Subcutaneous abdominal adipose tissue (tissue), 5 donors: ENCODE measurements around the gene IGFALS.

Source experiments
- H3K27ac ChIP-seq: one replicate; pipeline ENCODE4 v1.7.0; 2013; ENCODE audit warnings: low read depth, mild to moderate bottlenecking, inconsistent platforms, low read length, moderate library complexity
- H3K27me3 ChIP-seq, 5 donors: one replicate each; pipeline ENCODE4 v1.7.0; 2013; ENCODE audit warnings: low read length in 5 of 5, inconsistent platforms in 1 of 5; ENCODE audit not compliant: control insufficient read depth in 5 of 5, insufficient read depth in 4 of 5
- H3K36me3 ChIP-seq, 5 donors: one replicate each; pipeline ENCODE4 v1.7.0; 2013; ENCODE audit warnings: low read length in 5 of 5; ENCODE audit not compliant: control insufficient read depth in 5 of 5, insufficient read depth in 5 of 5
- H3K4me1 ChIP-seq, 5 donors: one replicate each; pipeline ENCODE4 v1.7.0; 2013; ENCODE audit warnings: low read length in 5 of 5, mild to moderate bottlenecking in 3 of 5, moderate library complexity in 1 of 5; ENCODE audit not compliant: control insufficient read depth in 5 of 5, insufficient read depth in 5 of 5
- H3K4me3 ChIP-seq, 5 donors: one replicate each; pipeline ENCODE4 v1.7.0; 2013; ENCODE audit warnings: low read length in 5 of 5, low read depth in 1 of 5
- H3K9ac ChIP-seq, 5 donors: one replicate each; pipeline ENCODE4 v1.7.0; 2013; ENCODE audit warnings: low read length in 5 of 5, mild to moderate bottlenecking in 4 of 5, moderate library complexity in 3 of 5
- H3K9me3 ChIP-seq, 5 donors: one replicate each; pipeline ENCODE4 v1.7.0; 2013; ENCODE audit warnings: low read length in 5 of 5; ENCODE audit not compliant: control insufficient read depth in 5 of 5
- donor health status: healthy.
- donor health status: healthy.
- donor health status: healthy.
- donor health status: healthy.
- donor health status: healthy.

IGFALS gene

DNA sequence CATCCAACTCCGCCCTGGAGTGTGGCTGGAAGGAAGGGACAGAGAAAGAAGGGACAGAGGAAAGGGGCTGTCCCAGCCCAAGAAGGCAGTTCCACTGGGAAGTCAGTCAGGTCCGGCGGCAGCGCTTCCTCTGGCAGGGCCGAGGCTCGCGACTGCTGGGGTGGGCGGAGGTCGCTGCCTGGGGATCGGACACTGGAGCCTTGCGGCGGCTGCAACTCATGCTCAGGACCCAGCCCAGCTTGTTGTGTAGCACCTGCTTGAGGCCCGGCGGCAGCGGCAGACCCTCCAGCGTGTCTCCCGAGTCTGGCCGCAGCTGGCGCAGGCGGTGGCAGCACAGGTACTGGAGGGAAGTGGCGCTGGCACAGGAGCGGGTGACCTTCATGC is 16.5 kb downstream of the IGFALS start:
- H3K27me3 ChIP-seq, result no peaks in the 10 kb centered on the region
- H3K4me1 ChIP-seq, result peaks cover 5 to 45% (median 43%) of the 10 kb centered on the region in 5 donors
- peaks cover 0 to 57% (median 43%) of the 10 kb centered on the region in 5 donors for H3K36me3 ChIP-seq
- no peak overlapping the region for H3K27ac ChIP-seq
- no peaks in the 10 kb centered on the region for H3K9me3 ChIP-seq
- H3K9ac ChIP-seq, result no peak overlapping the region
- no peak overlapping the region for H3K4me3 ChIP-seq

DNA sequence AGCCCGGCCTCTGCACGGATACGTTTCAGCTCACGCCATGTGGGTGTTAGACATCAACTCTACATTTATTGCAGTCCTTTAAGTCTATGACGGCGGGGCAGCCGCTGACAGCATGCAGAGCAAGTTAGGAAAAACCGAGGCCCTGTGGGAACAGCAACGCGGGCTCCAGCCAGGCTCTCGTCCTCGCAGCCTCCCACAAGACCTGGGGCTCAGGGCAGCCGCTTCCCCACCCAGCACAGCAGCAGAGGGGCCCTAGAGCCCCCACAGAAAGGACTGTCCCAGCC is 16.9 kb downstream of the IGFALS start:
- H3K36me3 ChIP-seq, result peaks cover 0 to 57% (median 43%) of the 10 kb centered on the region in 5 donors
- H3K4me3 ChIP-seq, result no peak overlapping the region
- no peak overlapping the region for H3K27ac ChIP-seq
- H3K9me3 ChIP-seq, result no peaks in the 10 kb centered on the region
- peaks cover 7 to 45% (median 43%) of the 10 kb centered on the region in 5 donors for H3K4me1 ChIP-seq
- no peak overlapping the region for H3K9ac ChIP-seq
- H3K27me3 ChIP-seq, result no peaks in the 10 kb centered on the region

DNA sequence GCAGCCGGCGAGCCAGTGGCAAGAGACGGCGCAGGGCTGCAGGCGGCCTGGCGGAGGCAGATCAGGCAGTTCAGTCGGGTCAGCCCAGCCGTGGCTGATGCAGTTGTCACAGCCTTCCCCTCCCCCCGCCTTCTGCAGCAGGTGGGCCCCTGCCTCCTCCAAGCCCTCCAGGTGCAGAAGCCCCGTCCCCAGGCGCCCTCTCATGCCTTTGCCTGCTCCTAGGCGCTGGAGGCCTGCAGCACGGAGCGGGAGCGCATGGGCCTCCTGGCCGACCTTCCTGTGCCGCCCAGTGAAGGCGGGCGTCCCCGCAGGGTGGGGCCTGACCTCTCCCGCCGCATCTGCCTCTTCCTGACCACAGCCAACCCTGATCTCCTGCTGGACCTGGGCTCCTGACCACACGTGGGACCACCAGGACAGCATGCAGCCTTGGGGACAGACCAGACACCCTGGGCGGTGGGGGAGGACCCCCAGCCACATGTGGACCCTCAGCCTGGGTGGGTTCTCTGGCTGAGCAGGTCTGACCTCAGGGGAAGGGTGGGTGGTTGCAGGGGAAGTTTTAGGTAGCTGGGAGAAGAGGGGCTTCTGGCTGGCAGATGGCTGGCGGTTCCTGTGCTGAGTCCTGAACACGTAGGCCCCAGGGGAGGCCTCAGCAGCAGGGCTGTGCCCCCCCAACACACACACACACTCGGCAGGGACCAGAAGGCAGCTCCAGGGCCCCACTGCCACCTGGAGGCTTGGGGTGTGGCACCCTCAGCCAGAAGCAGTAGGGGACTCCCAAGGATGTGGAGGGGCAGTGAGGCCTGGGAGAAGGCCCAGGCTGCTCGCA is 17.4 kb downstream of the IGFALS start:
- Histone ChIP-seq H3K27ac (no peak overlapping the region), H3K4me1 (peaks cover 7 to 39% (median 37%) of the 10 kb centered on the region in 5 donors), H3K4me3 (no peak overlapping the region), H3K36me3 (peaks cover 0 to 57% (median 43%) of the 10 kb centered on the region in 5 donors), H3K9ac (no peak overlapping the region), H3K27me3 (no peaks in the 10 kb centered on the region), H3K9me3 (no peaks in the 10 kb centered on the region)

DNA sequence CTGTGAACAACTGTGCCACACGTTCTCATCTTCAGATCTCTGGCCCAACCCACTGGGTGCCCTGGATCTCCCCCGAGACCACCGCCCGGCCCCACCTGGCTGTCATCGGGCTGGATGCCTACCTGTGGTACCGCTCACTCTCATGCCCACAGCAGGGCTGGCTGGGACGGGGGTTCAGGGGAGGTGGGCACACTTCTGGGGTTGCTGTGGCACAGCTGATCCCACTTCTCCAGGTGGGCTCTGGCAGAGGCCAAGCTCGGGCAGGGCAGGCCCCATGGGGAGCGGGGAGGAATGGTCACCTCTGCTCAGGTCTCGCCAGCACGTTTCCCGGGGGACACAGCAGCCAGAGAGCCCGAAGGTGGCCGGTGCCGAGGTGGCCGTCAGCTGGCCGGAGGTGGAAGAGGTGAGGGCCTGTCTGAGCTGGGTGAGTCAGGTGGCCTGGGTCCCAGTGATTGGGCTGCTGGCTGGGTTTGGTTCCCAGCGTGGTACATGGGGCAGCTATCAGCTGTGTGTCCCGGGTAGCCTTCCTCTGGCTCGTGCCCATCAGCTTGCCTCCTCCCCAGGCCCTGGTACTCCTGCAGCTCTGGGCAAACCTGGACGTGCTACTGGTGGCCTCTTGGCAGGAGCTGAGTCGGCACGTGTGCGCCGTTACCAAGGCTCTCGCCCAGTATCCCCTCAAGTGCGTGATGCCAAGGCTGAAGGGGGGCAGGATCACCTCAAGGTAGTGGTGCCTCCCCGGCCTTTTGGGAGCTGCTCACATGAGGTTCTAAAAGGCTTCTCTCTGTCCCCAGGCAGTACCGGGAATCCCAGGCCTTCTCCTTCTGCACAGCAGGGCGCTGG is 18.3 kb downstream of the IGFALS start:
- peaks cover 0 to 49% (median 38%) of the 10 kb centered on the region in 5 donors for H3K36me3 ChIP-seq
- H3K9me3 ChIP-seq, result no peaks in the 10 kb centered on the region
- H3K27ac ChIP-seq, result no peak overlapping the region
- H3K27me3 ChIP-seq, result no peaks in the 10 kb centered on the region
- peak overlapping the region in 1 of 5 donors; percentile 84 for H3K9ac ChIP-seq
- H3K4me3 ChIP-seq, result no peak overlapping the region
- peaks cover 7 to 43% (median 39%) of the 10 kb centered on the region in 5 donors for H3K4me1 ChIP-seq

DNA sequence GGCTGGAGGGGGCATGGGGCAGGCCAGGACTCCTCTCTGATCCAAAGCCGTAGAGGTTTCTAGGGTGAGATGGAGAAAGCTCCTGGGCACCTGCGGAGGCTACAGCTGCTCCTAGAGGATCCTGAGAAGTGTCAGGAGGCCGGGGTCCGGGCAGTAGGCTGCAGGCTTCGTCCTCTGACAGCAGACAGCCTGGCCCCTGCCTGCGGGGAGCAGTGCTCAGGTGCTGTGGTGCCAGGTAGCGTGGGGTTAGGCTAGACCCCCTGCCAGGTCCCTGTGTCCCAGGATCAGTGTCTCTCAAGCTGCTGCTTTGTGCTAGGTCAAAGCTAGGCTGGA is 19.1 kb downstream of the IGFALS start:
- H3K4me1 ChIP-seq, result peaks cover 7 to 45% (median 40%) of the 10 kb centered on the region in 5 donors
- peak overlapping the region in 3 of 5 donors; percentile 89 to 96 (median 91) for H3K4me3 ChIP-seq
- H3K27me3 ChIP-seq, result no peaks in the 10 kb centered on the region
- peaks cover 0 to 45% (median 37%) of the 10 kb centered on the region in 5 donors for H3K36me3 ChIP-seq
- H3K9ac ChIP-seq, result peak overlapping the region in 3 of 5 donors; percentile 84 to 91 (median 88)
- no peak overlapping the region for H3K27ac ChIP-seq
- H3K9me3 ChIP-seq, result no peaks in the 10 kb centered on the region

DNA sequence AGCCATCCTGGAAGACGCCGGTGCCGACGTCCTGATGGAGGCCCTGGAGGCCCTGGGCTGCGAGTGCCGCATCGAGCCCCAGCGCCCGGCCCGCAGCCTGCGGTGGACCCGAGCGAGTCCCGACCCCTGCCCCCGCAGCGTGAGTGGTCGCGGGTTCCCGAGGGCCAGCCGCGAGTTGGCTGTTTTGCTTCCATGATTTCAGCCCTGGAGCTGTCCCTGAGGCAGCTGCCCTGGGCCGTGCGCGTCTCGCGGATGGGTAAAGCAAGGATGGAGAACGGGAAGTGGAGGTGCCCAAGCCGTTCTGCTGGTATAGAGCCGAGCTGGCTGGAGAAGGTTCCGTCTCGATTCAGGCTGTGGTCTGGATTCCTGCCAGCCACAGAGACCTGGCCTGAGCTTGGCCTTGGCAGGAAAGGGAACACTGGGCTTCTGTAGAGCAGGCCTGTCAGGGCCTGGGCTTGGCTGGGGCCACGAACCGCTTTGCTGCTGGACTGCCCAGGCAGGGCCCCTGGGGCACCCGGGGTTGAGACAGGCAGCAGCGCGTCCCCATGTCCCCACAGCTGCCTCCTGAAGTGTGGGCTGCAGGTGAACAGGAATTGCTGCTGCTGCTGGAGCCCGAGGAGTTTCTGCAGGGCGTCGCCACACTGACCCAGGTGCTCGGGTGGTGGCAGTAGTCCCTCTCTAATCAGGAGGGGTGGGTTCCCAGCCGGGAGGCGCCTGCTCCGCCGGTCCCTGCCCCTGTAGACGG is 19.6 kb downstream of the IGFALS start:
- Histone ChIP-seq H3K9me3 (no peaks in the 10 kb centered on the region), H3K4me3 (peak overlapping the region; percentile 55 to 96 (median 89)), H3K27me3 (no peaks in the 10 kb centered on the region), H3K9ac (peak overlapping the region; percentile 16 to 91 (median 88)), H3K4me1 (peaks cover 7 to 45% (median 40%) of the 10 kb centered on the region in 5 donors), H3K36me3 (peaks cover 0 to 44% (median 34%) of the 10 kb centered on the region in 5 donors), H3K27ac (peak overlapping the region; percentile 62)

DNA sequence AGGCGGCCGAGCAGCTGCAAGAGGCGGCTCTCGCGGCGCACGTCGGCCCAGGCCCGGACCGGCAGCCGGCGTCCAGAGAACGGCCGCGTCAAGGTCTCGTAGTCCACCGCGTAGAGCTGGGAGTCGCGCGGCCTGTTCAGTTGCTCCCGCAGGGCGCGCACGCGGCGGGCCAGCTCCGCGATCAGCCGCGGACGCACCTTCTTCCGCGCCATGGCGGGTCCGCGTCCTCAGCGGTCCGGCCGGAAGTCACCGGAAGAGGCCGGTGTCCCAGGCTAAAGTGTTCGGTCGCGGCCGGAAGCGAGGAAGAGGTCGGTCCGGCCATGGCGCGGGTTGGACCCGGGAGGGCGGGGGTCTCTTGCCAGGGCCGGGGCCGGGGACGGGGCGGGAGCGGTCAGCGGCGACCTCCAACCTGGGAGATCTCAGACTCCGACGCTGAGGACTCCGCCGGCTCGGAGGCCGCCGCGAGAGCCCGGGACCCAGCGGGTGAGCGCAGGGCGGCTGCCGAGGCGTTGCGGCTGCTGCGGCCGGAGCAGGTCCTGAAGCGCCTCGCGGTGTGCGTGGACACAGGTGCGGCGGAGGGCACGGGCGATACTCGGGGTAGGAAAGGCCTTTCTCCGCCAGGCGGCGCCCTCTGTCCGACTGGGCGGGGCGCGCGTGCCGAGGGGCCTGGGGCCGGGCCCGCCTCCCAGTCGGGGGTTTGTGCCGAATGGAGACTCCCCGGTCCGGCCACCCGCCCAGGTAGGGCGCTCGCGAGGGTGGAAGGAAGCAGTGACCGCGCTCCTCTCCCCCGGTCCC is 20.4 kb downstream of the IGFALS start, which contains the start of gene MRPS34:
MRPS34 (minus strand) TSS at position 227 of the 795 bp plus-strand sequence; CDS start at position 212, 15 bp downstream.
- peak within 1 kb of the TSS; percentile 73 to 96 (median 90) for H3K4me3 ChIP-seq
- peak within 1 kb of the TSS; percentile 26 to 91 (median 88) for H3K9ac ChIP-seq
- peak within 1 kb of the TSS; percentile 62 for H3K27ac ChIP-seq
- no peaks in the 10 kb centered on the region for H3K27me3 ChIP-seq
- H3K36me3 ChIP-seq, result peaks cover 0 to 45% (median 38%) of the 10 kb centered on the region in 5 donors
- H3K9me3 ChIP-seq, result no peaks in the 10 kb centered on the region
- H3K4me1 ChIP-seq, result peaks cover 7 to 45% (median 40%) of the 10 kb centered on the region in 5 donors

DNA sequence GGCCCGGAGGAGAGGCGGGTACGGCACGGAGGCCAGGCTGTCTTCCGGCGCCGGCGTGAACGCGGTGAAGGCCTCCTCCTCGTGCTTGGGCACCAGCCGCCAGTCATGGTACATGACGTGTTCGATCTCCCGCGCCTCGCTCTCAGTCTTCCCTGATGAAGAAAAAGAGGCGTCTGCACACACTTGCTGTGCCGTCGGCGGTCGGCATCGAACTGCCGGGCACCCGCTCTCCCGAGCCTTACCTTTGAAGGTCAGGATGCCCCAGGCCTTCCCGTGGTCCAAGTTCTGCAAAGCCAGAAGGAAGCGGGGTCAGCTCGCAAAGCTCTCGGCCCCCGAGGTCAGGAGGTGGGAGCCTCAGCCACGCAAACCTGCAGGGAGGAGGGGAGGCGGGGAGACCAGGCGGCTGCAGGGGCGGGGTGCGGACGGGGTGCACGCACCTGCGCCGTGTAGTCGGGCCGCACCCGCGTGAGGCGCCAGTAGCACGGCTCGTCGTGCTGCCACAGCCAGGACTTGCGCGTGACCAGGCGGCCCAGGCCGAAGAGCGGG is 21.1 kb downstream of the IGFALS start, which contains the start of gene EME2:
EME2 (plus strand) TSS at position 449 of the 546 bp plus-strand sequence. CDS start 418 bp downstream, outside the sequence.
- Histone ChIP-seq H3K4me1 (peaks cover 7 to 45% (median 40%) of the 10 kb centered on the region in 5 donors), H3K9ac (peak within 1 kb of the TSS; percentile 26 to 91 (median 88)), H3K27me3 (no peaks in the 10 kb centered on the region), H3K36me3 (peaks cover 0 to 45% (median 38%) of the 10 kb centered on the region in 5 donors), H3K9me3 (no peaks in the 10 kb centered on the region), H3K27ac (peak within 1 kb of the TSS; percentile 62), H3K4me3 (peak within 1 kb of the TSS; percentile 73 to 96 (median 90))
